CD4-positive, alpha-beta T cell treated with Interferon gamma for 1 hour (primary cell): ENCODE data around the gene TNIP1.

Experiments
- DNase-seq: peaks from one replicate; pipeline ENCODE4 v3.0.0-alpha.2; 2020

Gene TNIP1

DNA sequence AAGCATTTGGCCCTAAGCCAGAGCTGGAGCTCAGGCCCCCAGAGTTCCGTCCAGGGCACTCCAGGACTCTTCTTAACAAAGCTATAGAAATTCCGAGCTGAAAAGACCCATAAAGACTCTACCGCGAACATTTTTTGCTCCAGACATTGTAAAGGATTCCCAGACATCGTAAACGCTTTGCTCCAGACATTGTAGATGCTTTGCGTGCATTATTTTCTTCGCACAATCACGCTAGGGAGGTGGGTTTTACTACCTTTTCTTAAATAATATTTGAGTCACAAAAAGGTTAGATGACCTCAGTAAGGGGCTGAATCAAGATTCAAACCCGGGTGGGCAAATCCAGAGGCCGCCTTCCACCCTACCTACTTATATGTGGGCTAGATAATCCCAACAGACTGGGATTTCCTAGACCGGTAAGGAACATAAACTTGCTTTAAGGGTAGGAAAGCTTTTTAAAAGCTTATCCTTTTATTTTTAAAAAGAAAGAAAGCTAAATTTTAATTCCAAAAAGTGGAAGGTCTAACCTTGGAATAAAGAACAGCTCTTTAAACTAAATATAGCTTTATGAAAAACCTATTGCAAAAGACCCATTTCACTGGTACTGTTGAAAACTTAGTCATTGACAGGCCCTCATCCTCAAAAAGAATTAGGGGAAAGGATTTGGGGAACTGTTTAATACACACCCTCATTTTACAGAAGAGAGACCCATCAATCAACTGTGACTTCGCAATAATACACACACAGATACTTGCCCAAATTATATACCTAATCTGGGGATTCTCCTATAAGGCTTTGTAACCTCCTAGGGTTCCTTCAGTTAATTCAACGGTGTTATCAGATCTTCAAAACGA is 822 bp upstream of the TNIP1 start:
- no peak for DNase-seq

DNA sequence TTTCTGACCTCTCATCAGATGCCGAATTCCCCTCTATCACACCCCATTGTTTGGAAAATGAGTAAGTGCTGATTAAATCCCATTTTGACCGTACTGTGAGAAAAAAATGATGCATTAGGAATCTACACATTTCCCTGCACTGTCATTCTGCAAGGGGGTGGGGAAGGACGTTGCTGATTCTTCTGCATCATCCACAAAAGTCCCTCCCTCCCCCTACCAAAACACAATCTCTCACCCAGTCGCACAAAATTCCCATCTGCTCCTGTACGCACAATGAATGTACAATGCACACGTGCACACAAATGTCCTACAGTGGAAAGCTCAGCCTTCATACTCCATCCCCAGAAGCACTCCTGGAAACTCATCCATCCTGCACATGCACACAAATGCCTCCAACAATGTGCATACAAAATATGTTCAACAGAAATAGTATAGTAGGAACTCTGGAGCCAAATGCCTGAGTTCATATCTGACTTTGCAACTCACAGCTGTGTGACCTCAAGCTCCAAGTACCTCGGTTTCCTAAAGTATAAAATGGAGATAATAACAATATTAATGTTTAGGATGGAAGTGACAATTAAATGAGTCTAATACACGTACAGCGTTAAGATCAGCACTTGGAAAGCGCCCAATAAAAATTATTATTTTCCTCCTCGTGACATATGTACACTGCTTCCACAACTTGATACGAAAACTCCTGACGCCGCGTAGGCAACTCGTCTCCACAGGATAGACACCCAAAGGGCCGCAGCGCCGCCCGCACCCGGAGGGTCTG is 809 bp downstream of the TNIP1 start:
- DNase-seq: no peak

DNA sequence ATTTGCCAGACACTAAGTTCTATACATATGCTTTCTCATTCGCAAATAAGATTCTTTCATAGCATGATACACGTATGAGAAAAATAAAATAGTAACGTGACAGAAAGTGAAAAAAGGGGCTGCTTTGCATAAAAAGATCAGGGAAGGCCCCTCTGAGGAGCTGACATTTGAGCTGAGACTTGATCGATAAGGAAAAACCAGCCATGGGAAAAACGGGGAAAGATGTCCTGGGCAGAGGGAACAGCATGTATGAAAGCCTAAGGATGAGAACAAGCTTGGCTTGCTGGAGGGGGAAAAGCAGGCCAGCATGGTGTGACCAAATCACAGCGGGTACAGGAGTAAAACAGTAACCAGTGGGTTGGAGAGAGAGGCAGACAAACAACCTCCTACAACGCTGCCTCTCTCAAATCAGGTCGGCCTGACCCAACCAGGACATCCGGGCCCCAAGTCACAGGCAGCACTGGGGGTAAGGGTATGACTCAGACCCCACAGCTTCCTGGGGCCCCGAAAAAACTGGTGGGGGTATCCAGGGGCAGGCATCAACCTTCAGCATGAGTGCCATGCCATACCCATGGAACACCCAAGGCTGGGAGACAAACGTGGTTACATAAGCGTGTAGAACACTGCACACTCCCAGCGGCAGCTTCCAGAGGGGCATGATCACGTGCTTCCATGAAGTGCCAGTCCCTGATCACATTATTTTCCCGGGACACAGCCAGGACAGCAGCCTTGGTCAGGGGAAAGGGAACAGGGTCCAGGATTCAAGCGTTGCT is 2.2 kb downstream of the TNIP1 start:
- DNase-seq: peak; percentile 56

- DNase-seq: no peak
Measured at GRCh38 chr5:151077967-151078366, 2.9 kb downstream of the TNIP1 start.

- no peak for DNase-seq
Measured at GRCh38 chr5:151077419-151077818, 3.4 kb downstream of the TNIP1 start.

DNA sequence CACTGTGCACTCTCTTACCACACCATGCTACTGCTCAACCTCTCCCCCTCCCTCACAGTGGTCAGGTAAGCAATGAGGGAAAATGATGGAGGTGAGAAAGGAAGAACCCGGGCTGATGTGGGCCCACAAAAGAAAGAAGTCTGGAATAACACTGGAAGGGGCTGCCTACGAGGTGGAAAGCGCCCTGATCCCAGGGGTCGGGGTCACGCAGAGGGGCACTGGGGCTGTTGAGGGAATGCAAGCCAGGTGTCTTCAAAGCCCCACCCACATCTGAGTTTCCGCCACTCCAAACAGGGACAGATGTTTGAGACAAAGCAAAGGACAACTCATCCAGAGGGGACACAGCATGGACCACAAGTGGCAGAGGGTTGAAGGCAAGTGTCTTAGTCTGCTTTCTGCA is 4.2 kb downstream of the TNIP1 start:
- no peak for DNase-seq

GRCh38 chr5:151075698-151076331 is 5.0 kb downstream of the TNIP1 start:
- no peak for DNase-seq

GRCh38 chr5:151074557-151074956 is 6.3 kb downstream of the TNIP1 start:
- no peak for DNase-seq

DNA sequence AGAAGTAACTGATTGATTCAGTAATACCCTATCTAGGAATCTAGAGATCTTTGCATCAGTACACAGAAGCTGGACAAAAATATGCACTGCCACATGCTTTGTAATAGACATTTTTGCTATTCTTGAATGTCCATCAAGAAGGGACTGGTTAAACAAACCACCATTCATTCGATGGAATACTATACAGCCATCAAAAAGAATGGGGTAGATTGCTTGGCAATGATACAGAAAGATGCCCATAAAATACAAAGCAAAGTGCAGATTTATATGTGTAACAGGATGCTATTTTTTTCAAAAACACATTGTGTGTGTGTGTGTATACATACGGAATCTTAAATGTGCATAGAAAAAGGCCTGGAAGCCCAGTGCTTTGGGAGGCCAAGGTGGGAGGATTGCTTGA is 7.6 kb downstream of the TNIP1 start:
- DNase-seq: no peak

DNA sequence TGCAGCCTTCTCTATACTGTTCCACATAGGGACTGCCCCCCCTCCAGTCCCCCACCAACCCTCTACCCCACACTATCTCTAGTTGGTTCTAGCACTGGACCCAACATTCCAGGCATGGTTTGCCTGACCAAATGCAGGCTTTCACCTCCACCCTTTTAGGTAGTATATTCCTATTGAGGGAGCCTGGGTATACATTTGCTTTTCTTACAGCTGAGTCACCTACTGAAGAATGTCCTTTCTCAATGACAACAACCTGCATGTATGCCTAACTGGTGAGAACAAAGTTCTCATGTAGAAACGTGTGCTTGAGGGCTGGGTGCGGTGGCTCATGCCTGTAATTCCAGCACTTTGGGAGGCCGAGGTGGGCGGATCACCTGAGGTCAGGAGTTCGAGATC is 8.2 kb downstream of the TNIP1 start:
- DNase-seq: no peak

GRCh38 chr5:151071848-151072629 is 8.8 kb downstream of the TNIP1 start:
- DNase-seq: no peak

DNA sequence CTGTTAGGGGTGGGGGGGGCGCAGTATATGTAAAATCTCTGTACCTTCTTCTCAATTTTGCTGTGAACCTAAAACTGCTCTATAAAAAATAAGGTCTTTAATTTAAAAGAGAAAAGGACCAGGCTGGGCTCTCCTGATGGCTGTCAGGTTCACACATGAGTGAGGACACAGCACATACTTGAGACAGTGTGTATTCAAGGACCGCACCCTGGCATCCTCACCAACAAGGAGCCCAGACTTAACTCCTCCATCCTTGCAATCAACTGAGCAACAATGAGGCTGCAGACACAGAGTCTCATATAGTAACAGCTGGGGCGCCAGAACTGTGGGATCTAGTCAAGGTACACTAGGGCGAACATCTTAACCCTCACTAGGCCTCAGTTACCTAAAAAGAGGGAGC is 9.8 kb downstream of the TNIP1 start:
- no peak for DNase-seq

DNA sequence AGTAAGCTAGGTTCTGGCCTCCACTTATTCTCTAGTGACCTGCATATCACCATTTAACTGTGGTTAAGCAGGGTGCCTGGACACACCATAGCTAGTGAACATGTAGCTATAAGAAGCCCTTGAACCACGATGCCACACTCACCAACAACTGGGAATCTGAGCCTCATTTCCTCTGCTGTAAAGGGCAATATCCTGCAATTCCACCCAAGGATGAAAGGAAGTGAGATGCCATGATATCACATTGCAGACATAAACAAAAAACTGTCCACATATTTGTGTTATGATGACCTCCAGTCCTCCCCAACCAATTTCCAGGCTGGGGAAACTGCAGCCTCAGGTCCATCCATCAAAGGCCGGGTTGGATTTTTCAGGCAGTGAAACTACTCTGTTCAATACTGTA is 10.4 kb downstream of the TNIP1 start:
- DNase-seq: no peak

DNA sequence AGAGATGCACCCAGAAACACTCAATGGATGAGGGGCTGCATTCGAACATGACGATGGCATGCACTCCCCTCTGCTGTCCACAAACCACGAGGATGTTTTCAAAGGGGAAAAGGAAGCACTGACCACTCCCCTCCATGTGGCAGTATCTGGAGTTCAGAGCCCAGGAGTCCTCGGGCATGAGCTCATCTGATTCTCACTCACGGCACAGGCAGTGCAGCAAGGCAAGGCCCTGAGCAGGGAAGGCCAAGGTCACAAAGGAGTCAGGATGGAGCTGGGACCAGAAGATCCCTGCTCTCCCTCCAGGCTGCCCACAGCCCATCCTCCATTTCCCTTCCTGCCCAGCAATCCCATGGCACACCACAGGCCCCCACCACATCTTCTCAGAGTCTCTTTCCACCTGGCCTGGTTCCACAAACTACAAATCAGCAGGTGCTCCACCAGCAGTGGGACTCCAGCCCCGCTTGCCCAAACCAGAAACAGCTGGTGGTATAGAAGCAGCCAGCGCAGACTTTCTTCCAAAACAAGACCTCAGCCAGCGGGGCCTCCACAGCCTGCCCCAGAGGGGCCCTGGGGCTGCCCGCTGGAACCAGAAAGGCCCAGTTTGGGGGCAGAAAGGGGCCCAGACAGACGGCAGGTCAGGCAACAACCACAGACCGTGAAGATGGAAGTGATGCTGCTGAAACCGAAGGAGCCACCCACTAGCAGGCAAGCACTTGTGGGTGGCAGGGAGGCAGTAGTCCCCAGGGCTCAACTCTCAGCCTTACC is 12.2 kb downstream of the TNIP1 start:
- DNase-seq: no peak

DNA sequence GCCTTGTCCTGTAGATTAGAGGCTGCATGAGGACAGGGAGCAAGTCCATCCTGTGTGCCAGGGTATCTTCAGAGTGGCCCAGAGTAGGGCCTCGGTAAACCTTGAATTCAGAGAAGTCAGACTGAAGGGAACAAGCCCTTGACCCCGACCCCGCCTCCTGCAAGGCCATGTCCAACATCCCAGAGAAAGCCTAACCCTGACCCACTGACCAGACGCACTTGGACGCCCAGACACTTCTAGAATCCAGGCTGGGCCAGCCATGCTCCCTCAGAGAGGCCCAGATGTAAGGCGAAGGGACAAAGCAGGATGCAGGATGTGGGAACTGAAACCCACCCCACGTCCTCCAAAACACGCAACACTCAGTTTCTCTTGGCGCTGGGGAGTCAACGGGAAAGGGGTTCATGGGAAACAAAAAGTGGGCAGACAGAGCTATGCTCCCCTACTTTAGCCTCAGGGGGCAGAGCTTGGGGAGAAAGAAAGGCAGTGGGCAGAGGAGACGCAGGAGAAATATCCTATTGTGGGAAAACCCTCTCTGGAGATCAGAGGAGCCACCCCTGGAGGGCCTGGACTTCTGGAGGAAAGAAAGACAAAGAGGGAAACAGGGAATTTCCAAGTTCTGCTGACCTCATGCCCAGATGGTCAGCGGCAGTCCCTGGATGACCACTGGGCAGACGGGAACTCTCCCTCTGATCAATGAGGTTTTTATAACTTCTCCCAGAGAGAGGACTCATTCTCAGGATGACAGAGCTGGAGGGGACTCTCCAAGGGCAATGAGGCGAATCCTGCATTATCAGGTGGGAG is 13.0 kb downstream of the TNIP1 start:
- DNase-seq: no peak

DNA sequence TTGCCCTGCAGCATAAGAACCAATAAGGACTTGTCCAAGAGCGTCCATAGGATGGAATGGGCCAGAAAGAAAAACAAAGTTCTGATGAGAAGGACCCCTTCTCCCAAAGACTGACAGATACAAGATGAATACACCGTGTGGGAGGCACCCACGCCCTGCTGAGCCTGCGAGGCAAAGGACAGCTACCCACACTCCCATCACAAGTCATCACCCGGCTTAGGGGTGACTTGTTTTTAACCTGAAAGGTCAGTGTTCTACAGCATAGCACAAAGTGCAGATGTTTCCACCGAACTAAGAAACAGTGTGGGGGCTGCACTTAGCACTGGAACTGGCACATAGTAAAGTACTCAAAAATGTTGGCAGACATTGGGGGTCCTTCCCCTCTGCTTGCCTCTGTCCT is 13.9 kb downstream of the TNIP1 start:
- DNase-seq: no peak

GRCh38 chr5:151065609-151066008 is 15.2 kb downstream of the TNIP1 start:
- DNase-seq: no peak

- no peak for DNase-seq
Measured at GRCh38 chr5:151064916-151065499, 15.8 kb downstream of the TNIP1 start.

DNA sequence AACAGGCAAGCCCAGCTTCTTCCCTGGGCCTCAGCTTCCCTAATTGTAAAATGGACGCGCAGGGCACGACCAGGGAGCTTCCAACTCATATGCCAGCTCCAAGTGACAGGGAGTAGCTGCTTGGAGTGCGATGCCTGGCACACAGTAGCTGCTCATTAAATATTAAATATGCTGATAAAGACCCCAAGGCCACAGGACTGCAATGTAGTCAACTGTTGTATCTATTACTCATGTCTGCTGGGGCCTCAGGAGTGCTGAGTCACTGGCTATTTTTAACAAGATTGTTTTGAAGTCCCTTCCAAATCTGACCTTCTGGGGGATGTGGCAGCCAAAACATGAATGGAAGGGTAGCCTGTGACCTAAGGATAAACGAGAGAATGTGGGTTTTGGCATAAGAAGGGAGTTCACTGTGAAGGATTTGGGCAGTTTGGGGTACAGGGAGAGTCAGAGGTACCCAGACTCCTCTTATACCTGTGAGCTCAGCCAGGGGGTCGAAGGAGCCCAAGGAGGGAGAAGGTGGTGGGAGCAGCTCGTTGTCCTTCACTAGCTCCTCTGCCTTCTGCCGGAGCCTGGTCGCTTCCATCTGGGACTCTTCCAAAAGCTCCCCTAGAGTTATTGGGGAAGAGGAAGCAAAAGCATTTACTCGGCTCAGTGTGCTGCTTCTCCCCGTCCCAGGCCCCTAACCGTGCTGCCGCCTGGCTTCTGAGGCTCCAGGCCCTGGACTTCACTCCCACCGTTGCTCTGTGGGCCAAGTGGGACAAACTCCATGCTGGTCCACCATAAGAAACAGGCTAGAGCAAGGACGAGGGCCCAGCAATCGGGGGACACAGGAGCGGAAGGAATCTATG is 17.5 kb downstream of the TNIP1 start:
- no peak for DNase-seq
